HS-5 (cell line): ENCODE data around the gene RGR.
"Not testable (repeated sequence)": the region's sequence is repeated elsewhere in the genome, so short reads cannot be mapped to it uniquely, and the experiment has no call there.

Experiments used
- DNase-seq: peaks from one replicate; pipeline ENCODE4 v3.0.0-alpha.2; 2012; ENCODE audit warnings: low read depth

Gene RGR

DNA sequence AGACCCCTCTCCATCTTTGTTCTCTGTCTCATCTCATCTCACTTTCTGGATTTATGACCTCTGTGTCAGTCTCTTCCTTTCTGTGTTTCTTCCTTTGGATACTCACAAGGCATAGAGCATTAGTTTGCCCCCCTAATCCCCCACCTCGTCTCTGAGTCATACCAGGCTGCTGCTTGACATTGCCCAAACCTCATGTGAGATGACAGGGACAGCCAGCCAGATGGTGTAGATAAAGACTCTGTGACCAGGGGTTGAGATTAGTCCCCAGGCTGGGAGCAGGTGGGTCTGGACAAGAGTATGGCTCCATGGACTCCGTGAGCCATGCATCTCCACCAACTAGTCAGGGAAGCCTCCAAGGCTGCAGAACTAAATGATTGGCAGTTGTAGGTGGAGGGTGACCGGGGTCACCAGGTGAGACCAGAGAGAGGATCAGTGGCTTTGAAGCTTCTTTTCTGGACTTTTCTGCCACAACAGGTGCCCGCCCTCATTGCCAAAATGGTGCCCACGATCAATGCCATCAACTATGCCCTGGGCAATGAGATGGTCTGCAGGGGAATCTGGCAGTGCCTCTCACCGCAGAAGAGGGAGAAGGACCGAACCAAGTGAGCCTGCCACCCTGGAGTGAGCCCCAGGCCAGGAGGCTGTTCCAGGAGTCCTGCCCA lies 13.3 kb downstream of the RGR start:
- no peak for DNase-seq

DNA sequence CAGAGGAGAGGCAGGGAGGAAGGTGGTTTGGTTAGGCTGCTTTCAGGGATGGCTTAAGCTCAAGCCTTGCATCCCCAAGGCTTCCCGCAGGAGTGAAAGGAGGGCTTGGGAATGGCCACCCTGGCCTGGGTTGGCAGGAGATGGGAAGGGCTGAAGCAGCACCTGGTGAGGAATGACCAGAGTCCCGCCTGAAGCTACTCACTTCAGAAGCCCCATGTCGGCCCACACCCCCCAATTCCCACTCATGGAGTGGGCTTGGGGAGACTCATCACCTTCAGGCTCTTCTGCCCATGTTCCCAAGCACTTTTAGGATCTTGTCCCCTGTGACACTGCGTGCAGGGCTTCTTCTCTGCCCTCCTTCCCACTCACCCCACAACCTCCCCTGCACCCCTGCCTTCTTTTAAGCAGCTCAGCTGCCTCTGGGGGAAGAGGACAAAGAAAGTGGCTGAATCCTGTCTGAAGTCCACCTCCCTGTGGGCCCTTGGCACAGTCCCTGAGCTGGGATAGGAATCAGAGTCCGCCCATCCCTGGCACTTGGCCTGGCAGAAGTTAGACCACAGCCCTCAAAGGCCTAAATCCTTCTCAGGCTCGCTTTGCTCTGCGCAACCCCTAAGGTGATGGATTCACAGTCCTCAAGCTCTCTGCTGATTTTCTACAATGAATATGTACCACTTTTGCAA lies 16.5 kb downstream of the RGR start:
- no peak for DNase-seq

DNA sequence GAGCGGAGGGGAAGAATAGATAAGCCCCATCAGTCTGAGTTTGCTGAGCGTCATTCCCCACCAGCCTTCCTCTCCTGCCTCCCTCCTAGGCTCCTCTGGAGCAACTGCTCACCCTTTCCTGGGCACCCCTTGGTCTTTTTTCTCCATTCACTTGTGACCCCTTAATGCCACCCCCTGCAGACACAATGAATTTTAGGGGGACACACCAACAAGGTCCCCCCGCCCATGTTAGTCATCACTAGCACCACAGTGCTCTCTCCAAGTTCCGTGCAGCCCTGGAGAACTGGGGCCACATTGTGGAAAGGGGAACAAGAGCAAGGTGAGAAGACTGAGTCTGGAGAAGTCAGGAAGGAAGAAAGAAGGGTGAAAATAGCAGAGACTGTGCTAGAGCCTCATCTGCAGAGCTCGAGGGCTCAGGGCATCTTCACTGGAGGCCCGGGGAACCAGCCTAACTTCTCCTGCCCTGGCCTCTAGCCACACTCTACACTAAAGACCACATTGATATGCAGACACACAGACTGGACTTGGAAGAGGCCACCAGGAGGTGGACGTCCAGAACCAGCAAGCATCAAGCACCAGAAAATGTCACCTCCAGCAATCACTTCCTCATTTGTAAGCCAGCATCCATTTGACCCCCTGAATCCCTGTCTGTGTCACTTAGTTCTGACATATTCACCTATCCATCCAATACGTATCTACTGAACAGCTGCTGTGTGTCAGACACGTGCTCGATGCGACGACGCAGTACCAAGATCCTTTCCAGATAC lies 17.5 kb downstream of the RGR start:
- no peak for DNase-seq

DNA sequence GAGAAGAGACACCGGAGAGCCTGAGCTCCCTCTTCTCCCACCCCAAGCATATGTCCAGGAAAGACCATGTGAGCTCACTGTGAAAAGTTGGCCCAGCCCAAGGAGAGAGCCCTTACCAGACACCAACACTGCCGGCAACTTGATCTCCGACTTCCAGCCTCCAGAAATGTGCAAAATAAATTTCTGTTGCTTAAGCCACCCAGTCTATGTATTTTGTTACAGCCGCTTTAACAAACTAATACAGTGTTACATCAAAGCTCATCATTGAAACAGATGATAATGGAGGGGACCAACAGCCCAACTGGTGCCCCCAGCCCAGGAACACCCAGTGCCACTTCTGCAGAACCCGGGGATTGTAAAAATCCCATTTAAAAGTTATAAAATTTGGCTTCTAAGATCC lies 18.9 kb downstream of the RGR start:
- no peak for DNase-seq

DNA sequence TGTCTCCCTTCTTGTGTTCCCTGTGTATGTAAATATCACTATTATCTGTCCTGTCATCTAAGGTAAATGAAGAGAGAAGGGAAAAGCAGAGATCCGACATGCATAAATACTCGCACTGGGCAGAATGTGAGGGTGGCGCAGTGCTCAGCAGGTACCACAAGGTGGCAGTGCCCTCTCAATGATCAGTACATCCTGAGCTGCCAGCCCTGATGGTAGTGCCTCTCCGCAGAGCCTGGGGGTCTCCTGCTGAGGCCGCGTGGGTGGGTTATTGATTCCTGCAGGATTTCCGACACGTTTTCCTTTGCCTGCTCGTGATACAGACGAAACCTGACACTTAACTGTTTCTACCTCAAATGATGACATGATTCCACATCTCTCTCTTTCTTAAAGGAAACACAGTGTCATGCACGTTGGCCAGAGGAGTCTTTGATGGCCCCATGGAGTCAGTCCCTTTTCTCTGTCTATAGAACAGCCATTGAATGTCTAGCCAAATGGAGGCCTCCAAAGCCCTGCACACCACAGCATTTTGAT lies 19.8 kb downstream of the RGR start:
- DNase-seq, result peak; percentile 22

DNA sequence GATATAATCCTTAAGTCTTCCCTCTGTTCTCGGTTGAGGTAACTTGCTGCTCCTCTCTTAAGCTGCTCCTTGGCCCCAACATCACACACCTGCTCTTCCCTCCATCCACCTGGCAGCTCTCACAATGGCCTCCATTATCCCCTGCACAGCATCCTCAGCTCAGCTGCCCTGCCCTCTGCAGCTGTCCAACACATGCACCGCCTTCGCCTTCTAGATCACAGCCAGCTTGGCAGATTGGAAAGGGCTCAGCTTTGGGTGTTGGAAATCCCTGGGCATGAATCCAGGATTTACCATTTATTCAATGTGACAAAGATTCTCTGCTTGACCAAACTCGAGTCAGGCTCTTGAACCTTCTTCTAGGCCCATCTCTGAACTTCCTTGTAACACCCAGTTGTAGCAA lies 20.6 kb downstream of the RGR start:
- DNase-seq, result no peak

DNA sequence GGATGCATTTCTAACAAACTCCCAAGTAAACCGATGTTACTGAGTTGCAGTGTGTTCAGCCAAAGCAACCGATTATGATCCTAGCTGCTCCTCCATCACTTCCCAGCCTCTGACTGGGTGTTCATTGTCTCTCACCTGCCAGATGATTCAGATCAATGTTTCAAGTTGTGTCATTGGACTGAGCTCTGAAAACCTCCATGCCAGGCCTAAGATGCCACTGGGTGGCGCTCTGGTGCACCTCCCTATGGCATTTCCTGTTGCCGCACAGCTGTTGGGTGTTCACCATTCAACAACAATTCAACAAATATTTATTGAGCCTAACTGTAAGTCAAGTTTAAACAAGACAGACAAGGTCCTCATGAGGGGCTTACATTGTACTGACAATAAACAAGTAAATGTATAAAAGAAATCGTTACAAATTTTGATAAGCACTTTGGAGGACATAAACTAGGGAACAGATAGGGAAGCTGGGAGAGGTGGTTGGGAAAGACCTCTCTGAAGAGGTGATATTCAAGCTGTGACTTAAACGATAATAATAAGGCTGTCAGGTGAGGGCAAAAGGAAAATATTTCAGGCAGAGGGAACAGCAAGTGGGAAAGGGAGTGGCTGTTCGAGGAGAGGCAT lies 22.8 kb downstream of the RGR start:
- DNase-seq, result peak; percentile 13

DNA sequence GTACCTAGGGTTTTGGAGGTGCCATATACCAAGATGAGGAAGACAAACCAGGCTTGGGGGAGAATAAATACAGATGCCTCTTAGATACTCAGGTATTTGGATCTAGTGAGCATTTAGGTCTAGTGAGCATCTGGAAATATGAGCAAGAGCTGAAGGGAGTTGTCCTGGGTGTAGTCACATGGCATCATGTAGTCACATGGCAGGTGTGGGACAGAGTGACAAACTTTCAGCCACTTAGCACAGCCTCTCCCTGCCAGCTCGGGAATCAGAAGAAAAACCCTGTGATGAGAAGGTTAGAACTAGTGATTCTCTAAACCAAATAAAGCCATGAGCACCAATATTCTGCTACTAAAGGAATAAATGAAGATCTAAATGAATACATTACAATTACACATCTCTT lies 24.3 kb downstream of the RGR start:
- DNase-seq, result no peak

DNA sequence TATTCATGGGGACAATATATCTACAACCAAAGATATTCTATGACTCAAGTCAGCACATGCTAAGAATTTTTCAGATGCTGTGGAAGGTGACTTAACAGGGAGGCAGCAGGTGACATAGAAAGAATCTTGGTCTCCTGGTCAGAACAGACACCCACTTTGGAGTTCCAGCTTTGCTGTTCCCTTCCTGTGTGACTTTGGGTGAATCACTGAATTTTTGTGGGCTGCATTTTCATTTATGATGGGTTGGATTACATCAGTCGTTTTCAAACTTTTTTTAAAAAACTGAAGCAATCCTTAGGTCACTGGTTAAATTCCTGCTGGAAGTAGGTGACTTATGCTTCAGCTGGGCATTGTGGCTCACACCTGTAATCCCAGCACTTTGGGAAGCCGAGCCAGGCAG lies 24.9 kb downstream of the RGR start:
- peak; percentile 75 for DNase-seq

DNA sequence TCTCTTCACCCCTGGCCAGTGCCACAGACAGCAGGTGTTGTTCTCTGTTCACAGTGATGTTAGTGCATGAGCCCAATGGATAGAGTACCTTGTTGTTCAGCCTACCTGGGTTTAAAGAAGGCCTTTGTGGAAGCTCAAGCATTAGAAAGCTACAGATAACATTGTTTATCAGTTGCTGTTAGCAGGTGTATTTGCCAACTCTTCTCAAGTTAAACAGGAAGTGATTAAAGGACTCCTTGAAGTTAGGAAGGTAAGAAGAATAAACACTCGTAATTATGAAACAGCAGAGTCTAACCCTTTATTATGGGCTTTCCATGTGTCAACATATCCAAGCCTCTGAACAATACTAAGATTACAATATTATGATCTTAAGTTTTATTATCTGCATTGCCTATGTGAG lies 25.9 kb downstream of the RGR start:
- no peak for DNase-seq

DNA sequence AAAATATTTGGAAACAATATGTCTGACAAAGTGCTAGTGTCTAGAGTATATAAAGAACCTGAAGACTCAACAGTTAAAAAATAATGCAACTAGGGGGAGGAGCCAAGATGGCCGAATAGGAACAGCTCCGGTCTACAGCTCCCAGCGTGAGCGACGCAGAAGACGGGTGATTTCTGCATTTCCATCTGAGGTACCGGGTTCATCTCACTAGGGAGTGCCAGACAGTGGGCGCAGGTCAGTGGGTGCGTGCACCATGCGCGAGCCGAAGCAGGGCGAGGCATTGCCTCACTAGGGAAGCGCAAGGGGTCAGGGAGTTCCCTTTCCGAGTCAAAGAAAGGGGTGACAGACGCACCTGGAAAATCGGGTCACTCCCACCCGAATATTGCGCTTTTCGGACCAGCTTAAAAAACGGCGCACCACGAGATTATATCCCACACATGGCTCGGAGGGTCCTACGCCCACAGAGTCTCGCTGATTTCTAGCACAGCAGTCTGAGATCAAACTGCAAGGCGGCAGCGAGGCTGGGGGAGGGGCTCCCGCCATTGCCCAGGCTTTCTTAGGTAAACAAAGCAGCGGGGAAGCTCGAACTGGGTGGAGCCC lies 35.1 kb downstream of the RGR start:
- not testable (repeated sequence) for DNase-seq

DNA sequence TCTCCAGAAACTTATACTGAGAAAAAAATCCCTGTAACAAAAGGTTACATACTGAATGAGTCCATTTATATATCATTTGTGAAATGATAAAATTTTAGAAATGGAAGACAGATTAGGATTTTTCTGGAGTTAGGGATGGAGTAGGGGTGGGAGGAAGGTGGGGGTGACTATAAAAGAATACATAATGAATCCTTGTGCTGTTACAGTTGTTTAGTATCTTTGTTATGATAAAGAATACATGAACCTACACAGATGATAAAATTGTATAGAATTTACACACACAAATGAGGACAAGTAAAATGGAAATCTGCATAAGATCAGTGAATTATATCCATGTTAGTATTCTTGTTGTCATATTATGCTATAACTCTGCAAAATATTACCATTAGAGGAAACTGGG lies 41.8 kb downstream of the RGR start:
- DNase-seq, result no peak

DNA sequence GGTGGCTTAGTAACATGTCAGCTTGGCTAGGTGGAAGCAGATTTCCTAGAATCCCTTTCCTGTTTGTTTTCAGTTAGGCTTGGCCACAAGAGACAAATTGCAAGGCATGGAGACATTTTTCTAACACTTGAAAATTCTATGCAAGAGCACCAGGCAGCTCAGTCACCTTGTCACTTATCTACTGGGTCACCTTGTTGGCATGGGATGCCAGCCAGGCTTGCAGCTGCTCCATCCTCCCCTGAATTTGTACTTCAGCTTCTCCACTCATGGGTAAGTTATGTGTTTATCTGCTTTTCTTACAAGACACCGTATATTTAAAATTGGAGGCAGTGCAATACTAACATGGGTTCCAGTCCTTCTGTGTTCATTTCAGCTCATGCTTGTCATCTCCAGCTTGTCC lies 43.3 kb downstream of the RGR start:
- no peak for DNase-seq

DNA sequence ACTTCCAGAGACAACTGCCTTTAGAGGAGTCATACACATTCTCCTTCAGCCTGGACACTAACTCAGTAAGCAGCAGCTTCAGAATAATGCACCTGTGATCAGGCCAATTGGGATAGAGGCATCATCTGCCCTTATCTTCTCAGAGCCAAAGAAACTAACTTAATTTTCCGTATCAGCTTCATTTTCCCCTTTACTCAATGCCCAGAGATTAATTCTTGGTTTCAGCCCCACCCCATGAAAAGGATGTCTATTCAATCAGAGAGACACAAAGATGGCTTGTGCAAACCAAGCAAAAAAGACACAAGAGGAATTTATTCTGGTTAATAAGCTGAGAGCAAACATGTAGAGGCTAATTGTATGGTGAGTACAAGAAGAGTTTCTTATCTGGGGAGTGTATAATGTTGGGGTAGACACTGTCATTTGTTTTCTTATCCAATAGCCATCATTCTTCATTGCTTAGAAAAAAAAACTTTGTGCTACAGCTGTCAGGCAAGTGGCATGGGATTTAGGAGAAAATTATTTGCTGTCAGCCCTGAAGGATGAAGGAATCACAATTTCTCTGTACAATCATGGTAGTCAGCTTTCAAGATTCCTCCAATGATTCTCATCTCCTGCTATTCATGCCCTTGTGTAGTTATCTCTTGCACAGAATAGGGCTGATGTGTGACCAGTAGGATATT lies 44.8 kb downstream of the RGR start:
- DNase-seq, result no peak

DNA sequence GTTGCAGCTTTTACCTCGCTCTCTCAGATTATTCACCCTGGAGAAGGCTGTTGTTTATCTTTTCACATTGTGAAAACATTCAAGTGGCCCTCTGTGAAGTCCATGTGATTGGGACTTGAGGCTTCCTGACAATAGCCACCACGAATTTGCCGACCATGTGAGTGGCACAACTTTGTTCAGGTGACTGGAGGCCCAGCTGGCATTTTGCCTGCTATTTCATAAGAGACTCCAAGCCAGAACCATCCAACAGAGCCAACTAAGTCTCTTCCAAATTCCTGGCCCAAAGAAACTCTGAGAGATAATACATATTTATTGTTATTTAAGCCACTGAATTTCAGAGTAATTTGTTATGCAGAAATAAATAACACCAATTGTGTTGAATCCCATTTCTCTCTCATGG lies 45.4 kb downstream of the RGR start:
- no peak for DNase-seq

DNA sequence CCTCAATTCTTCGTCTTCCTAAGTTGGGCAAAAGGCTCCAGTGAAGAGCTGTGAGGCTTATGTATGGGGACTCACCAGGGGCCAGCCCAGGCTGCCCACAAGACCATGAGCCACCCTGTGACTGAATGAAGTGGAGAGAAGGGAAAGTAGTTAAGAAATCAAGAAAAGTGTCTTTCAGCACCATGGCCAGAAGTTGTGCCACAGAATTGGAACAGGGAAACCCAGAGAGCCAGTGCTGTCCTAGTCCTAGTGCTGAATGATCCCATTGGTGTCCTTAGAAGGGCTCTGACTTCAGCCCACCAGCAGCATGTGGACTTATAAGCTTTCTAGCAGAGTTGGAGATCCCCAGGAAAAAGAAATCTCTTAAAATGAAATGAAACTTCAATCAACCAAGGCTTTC lies 46.5 kb downstream of the RGR start:
- no peak for DNase-seq

DNA sequence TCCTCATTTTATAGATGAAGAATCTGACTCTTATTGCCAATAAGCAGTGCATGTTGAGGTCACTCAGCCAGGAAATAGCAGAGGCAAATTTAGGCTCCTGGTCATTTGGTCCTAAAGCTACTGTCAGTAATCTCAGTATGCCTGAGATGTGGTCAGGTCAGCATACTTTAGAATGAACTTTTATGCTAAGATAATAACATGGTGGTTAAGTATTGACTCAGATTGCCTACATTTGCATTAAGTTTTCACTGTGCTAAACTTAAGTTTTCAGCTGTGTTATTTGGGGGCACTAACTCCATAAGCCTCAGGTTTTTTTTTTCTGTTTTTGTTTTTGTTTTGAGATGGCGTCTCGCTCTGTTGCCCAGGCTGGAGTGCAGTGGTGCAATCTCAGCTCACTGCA lies 47.6 kb downstream of the RGR start:
- no peak for DNase-seq

DNA sequence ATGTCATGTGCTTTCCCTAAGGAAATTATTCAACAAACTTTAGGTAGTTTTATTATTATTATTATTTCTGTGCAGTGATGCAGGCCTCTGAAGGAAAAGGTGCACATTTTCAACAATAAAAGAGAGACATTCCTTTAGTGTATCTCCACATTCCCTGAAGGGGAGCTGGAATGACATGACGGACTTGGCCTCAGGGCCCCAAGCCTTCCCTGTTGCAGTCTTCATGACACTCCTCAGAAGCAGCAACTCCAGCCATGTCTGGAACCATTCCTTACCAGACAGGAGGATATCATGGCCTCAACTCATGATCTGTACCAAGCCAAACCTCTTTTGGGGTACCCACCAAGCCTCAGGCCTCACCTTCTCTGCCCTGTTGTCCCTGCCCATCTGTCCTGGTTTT lies 48.3 kb downstream of the RGR start:
- DNase-seq, result no peak

DNA sequence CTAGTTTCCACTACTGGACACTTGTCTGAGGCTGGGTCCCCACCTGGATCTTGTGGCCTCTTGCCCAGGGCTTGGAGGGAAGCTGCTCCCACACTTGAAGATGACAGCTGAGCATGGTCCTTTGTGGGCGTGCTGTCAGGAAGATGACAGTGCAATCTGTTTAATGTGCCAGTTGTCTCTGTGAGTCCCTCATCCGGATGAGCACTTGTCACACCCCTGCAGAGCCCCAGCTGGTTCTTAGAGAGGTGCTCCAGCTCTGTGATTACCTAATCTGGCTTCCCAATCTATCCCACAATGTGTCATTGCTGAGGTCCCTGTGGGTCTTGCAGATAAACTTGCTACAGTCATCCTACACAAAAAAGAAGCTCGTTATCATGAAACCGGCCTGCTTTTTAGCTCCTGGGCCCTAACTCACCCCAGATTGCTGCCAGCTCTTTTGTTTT lies 48.7 kb downstream of the RGR start:
- no peak for DNase-seq

DNA sequence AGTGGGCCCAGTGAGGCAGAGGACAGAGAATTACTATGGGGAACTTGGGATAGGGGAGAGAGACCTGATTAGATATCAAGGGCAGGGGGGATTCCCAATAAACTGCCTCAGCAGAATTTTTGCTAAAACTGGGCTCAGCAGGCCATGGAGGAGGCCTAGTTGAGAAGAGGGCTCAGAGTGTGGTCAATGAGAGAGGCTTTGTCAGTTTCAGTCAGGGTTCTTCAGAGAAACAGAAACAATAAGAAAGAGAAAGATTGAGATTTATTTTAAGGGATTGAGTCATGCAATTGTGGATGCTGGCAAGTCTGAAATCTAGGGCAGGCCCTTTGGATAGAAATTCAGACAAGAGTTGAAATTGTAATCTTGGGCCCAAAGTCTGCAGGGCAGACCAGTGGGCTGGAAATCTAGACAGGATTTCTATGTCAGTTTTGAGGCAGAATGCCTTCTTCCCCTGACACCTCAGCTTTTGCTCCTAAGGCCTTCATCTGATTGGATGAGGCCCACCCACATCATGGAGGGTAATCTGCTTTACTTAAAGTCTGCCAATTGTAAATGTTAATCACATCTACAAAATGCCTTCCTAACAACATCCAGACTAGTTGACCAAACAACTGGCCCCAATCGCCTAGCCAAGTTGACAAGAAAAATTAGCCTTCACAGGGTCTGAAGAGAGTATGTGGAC lies 50.1 kb downstream of the RGR start:
- DNase-seq, result no peak
